GM19463 (cell line): ENCODE data around the gene CLPTM1.
"Not testable (repeated sequence)": the region's sequence is repeated elsewhere in the genome, so short reads cannot be mapped to it uniquely, and the experiment has no call there.

Experiments used
- ATAC-seq: cut with Tn5 transposase; IDR thresholded peaks from one replicate; pipeline ENCODE4 v1.9.1; 2021; ENCODE audit warnings: mild to moderate bottlenecking, moderate library complexity; ENCODE audit not compliant: unreplicated experiment

Gene CLPTM1, protein sequence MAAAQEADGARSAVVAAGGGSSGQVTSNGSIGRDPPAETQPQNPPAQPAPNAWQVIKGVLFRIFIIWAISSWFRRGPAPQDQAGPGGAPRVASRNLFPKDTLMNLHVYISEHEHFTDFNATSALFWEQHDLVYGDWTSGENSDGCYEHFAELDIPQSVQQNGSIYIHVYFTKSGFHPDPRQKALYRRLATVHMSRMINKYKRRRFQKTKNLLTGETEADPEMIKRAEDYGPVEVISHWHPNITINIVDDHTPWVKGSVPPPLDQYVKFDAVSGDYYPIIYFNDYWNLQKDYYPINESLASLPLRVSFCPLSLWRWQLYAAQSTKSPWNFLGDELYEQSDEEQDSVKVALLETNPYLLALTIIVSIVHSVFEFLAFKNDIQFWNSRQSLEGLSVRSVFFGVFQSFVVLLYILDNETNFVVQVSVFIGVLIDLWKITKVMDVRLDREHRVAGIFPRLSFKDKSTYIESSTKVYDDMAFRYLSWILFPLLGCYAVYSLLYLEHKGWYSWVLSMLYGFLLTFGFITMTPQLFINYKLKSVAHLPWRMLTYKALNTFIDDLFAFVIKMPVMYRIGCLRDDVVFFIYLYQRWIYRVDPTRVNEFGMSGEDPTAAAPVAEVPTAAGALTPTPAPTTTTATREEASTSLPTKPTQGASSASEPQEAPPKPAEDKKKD

DNA sequence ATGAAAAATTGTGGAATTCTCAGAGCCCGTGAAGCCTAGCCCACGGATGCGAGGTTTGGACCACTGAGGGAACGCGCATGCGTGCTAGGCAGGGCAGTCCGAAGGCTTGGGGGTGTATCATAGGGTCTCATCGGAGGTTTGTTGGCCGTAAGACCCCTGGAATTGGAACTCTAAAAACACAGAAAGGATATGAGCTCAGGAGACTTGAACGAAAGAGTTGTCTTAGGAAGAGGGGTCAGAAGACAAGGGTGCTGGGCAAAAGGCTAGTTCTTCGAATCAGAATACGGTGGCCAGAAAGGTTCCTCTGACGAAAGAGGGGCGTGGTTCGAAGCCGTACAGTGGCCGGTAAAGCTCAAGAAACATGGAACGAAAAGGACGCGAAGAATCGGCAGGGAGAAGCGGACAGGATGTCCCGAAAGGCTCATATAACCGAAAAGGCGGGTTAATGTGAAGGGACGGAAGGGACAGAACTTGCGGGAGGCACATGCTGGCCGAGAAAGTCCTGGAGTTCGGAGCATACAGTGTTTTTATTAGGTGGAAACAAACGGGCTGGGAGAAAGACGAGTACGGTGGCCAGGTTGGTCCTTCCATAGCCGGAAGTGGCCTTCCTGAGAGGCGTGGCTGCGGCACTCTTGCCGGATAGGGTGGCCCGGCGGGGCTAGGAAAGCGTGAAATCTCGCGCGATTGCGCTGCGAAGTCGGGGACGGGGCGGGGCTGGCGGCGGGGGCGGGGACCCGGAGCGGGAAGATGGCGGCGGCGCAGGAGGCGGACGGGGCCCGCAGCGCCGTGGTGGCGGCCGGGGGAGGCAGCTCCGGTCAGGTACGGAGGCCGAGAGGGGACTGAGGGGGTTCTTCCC, at the start of gene CLPTM1:
CLPTM1 (plus strand) TSS at position 732 of the 856 bp plus-strand sequence; CDS start at position 748, 16 bp downstream.
- peak; percentile 85 for ATAC-seq

DNA sequence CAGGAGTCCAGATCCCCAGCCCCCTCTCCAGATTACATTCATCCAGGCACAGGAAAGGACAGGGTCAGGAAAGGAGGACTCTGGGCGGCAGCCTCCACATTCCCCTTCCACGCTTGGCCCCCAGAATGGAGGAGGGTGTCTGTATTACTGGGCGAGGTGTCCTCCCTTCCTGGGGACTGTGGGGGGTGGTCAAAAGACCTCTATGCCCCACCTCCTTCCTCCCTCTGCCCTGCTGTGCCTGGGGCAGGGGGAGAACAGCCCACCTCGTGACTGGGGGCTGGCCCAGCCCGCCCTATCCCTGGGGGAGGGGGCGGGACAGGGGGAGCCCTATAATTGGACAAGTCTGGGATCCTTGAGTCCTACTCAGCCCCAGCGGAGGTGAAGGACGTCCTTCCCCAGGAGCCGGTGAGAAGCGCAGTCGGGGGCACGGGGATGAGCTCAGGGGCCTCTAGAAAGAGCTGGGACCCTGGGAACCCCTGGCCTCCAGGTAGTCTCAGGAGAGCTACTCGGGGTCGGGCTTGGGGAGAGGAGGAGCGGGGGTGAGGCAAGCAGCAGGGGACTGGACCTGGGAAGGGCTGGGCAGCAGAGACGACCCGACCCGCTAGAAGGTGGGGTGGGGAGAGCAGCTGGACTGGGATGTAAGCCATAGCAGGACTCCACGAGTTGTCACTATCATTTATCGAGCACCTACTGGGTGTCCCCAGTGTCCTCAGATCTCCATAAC, 49.6 kb upstream of the CLPTM1 start, which contains the start of gene APOE:
APOE (plus strand) TSS at position 360 of the 724 bp plus-strand sequence. CDS start 829 bp downstream, outside the sequence.
- ATAC-seq, result no peak

DNA sequence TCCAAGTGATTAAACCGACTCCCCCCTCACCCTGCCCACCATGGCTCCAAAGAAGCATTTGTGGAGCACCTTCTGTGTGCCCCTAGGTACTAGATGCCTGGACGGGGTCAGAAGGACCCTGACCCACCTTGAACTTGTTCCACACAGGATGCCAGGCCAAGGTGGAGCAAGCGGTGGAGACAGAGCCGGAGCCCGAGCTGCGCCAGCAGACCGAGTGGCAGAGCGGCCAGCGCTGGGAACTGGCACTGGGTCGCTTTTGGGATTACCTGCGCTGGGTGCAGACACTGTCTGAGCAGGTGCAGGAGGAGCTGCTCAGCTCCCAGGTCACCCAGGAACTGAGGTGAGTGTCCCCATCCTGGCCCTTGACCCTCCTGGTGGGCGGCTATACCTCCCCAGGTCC, 47.6 kb upstream of the CLPTM1 start:
- ATAC-seq, result no peak

DNA sequence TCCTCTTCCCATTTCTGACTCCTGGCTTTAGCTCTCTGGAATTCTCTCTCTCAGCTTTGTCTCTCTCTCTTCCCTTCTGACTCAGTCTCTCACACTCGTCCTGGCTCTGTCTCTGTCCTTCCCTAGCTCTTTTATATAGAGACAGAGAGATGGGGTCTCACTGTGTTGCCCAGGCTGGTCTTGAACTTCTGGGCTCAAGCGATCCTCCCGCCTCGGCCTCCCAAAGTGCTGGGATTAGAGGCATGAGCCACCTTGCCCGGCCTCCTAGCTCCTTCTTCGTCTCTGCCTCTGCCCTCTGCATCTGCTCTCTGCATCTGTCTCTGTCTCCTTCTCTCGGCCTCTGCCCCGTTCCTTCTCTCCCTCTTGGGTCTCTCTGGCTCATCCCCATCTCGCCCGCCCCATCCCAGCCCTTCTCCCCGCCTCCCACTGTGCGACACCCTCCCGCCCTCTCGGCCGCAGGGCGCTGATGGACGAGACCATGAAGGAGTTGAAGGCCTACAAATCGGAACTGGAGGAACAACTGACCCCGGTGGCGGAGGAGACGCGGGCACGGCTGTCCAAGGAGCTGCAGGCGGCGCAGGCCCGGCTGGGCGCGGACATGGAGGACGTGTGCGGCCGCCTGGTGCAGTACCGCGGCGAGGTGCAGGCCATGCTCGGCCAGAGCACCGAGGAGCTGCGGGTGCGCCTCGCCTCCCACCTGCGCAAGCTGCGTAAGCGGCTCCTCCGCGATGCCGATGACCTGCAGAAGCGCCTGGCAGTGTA, 46.9 kb upstream of the CLPTM1 start:
- ATAC-seq, result no peak

DNA sequence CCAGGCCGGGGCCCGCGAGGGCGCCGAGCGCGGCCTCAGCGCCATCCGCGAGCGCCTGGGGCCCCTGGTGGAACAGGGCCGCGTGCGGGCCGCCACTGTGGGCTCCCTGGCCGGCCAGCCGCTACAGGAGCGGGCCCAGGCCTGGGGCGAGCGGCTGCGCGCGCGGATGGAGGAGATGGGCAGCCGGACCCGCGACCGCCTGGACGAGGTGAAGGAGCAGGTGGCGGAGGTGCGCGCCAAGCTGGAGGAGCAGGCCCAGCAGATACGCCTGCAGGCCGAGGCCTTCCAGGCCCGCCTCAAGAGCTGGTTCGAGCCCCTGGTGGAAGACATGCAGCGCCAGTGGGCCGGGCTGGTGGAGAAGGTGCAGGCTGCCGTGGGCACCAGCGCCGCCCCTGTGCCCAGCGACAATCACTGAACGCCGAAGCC, 46.3 kb upstream of the CLPTM1 start:
- ATAC-seq, result no peak

DNA sequence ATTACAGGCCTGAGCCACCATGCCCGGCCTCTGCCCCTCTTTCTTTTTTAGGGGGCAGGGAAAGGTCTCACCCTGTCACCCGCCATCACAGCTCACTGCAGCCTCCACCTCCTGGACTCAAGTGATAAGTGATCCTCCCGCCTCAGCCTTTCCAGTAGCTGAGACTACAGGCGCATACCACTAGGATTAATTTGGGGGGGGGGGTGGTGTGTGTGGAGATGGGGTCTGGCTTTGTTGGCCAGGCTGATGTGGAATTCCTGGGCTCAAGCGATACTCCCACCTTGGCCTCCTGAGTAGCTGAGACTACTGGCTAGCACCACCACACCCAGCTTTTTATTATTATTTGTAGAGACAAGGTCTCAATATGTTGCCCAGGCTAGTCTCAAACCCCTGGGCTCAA, 45.4 kb upstream of the CLPTM1 start:
- no peak for ATAC-seq

DNA sequence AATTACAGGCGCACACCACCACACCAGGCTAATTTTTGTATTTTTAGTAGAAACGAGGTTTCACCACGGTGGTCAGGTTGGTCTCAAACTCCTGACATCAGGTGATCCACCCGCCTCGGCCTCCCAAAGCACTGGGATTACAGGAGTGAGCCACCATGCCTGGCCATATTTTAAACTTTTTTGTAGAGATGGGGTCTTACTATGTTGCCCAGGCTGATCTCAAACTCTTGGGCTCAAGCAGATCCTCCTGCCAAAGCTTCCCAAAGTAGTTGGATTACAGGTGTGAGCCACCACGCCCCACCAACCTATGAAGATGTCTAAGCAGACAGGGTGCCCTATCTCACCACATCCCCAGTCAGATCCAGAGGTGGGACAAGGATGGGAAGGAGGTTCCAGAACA, 43.3 kb upstream of the CLPTM1 start:
- ATAC-seq, result not testable (repeated sequence)

DNA sequence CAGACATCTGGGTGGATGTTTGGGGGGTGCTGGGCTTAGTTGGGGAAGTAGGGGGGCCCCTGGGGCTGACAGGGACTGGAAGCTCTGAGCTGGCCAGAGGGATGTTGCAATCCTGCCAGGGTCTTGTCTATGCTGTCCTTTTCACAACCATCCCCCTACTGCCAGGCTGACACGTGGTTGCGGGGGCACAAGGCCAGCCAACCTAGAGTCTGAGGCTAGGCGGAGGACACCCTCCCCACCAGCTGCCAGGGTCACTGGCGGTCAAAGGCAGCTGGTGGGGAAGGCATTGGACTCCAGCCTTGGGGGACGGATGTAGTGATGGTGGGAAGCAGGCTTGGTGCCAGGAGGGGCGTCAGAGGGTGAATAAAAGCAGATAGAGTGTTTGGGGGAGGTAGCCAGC, 42.3 kb upstream of the CLPTM1 start:
- ATAC-seq, result no peak

DNA sequence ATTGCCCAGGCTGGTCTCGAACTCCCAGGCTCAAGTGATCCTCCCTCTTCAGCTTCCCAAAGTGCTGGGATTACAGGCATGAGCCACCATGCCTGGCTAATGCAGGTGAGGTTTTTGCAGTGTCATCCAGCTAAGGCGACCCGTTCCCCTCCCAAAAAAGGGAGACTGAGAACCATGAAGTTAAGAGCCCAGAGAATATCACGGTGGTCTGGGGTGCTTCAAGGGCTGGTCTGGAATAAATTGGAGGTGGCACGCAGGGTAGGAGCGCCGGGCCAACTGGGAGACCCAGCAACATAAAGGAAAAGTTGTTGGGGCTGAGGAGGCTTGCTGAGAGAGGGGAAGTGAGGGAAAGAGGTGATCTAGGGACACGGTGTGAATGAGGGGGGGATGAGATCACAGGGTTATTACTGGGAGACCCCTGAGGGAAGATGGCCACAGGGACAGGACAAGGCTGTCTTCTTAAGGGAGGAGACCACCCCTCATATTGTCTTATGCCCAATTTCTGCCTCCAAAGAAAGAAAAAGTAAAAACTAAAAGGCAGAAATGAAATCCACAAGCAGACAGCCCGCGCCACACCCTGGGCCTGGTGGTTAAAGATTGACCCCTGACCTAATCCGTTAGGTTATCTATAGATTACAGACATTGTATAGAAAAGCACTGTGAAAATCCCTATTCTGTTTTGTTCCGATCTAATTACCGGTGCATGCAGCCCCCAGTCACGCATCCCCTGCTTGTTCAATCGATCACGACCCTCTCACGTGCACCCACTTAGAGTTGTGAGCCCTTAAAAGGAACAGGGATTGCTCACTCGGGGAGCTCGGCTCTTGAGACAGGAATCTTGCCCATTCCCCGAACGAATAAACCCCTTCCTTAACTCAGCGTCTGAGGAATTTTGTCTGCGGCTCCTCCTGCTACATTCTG, 41.4 kb upstream of the CLPTM1 start:
- ATAC-seq, result not testable (repeated sequence)

DNA sequence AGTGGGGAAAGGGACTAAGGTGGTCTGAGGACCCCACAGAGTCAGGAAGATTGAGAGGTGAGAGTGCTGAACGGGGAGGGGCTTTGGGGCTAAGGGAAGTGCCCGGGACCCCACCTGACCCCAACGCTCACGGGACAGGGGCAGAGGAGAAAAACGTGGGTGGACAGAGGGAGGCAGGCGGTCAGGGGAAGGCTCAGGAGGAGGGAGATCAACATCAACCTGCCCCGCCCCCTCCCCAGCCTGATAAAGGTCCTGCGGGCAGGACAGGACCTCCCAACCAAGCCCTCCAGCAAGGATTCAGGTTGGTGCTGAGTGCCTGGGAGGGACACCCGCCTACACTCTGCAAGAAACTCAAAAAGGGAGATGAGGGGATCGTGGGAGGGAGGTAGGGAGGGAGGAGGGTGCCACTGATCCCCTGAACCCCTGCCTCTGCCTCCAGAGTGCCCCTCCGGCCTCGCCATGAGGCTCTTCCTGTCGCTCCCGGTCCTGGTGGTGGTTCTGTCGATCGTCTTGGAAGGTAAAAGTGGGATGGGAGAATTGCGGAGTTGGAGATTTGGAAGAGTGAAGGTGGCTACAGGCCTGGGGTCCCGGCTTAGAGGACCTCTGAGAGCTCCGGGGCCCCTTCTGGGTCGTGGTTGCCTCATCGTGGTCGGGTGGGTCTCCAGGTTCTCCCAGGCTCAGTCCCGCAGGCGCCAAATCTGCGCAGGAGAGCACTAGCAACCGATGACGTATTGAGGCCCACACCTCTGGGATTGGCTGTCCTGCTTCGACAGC, 40.6 kb upstream of the CLPTM1 start, which contains the start of gene APOC1:
APOC1 (plus strand) TSS at position 176 of the 774 bp plus-strand sequence; CDS start at position 460, 284 bp downstream.
- ATAC-seq, result peak; percentile 97

DNA sequence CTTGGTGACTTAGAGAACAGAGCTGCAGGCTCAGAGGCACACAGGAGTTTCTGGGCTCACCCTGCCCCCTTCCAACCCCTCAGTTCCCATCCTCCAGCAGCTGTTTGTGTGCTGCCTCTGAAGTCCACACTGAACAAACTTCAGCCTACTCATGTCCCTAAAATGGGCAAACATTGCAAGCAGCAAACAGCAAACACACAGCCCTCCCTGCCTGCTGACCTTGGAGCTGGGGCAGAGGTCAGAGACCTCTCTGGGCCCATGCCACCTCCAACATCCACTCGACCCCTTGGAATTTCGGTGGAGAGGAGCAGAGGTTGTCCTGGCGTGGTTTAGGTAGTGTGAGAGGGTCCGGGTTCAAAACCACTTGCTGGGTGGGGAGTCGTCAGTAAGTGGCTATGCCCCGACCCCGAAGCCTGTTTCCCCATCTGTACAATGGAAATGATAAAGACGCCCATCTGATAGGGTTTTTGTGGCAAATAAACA, 30.9 kb upstream of the CLPTM1 start:
- no peak for ATAC-seq

DNA sequence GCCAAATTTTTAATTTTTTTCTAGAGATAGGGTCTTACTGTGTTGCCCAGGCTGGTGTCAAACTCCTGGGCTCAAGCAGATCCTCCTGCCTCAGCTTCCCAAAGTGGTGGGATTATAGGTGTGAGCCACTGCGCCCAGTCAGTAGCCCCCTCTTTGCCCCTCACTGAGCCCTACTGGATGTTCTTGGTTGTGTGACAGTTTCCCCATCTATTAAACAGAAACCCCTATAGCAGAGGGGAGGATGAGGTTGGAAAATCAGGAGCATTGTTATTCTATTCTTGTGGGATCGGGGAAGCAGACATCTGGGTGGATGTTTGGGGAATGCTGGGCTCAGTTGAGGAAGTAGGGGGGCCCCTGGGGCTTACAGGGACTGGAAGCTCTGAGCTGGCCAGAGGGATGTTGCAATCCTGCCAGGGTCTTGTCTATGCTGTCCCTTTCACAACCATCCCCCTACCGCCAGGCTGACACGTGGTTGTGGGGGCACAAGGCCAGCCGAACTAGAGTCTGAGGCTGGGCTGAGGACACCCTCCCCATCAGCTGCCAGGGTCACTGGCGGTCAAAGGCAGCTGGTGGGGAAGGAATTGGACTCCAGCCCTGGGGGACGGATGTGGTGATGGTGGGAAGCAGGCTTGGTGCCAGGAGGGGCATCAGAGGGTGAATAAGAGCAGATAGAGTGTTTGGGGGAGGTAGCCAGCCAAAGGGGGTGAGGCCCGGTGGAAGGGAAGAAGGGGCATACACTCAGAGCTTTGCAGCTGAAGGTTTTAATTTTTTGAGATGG, 29.9 kb upstream of the CLPTM1 start:
- ATAC-seq, result no peak

DNA sequence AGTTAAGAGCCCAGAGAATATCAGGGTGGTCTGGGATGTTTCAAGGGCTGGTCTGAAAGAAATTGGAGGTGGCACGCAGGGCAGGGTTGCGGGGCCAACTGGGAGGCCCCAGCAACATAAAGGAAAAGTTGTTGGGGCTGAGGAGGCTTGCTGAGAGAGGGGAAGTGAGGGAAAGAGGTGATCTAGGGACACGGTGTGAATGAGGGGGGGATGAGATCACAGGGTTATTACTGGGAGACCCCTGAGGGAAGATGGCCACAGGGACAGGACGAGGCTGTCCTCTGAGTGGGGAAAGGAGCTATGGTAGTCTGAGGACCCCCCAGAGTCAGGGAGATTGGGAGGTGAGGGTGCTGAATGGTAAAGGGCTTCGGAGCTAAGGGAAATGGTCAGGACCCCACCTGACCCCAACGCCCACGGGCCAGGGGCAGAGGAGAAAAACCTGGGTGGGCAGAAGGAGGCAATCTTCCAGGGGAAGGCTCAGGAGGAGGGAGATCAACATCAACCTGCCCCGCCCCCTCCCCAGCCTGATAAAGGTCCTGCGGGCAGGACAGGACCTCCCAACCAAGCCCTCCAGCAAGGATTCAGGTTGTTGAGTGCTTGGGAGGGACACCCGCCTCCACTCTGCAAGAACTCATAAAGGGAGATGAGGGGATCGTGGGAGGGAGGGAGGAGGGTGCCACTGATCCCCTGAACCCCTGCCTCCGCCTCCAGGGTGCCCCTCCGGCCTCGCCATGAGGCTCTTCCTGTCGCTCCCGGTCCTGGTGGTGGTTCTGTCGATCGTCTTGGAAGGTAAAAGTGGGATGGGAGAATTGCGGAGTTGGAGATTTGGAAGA, 28.7 kb upstream of the CLPTM1 start:
- ATAC-seq, result not testable (repeated sequence)

DNA sequence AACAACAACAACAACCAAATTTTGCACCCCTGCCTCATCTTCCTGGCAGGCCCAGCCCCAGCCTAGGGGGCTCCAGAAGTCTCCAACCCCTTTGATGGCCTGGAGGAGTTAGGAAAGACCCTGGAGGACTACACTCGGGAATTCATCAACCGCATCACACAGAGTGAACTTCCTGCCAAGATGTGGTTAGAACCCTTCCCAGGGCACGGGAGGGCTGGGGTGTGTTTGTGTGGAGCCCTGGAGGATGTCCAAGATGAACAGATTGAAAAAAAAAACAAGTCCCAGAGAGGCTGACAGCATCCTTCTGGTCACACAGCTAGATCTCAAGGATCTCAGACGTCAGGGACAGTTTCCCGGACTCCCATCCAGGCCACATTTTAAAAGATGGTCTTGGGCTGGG, 27.4 kb upstream of the CLPTM1 start:
- no peak for ATAC-seq

DNA sequence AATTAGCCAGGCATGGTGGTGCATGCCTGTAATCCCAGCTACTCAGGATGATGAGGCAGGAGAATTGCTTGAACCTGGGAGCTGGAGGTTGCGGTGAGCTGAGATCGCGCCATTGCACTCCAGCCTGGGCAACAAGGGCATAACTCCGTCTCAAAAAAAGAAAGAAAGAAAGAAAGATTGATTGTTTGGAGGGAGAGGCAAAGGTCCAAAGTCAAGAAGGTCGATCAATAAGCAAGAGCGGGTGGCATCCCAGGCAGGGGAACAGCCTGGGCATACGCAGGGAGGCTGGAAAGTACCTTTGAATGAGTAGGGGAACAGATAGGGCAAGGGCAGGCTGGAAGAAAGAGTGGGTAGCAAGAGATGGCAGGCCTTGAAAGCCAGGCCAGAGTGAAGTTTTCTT, 25.1 kb upstream of the CLPTM1 start:
- ATAC-seq, result no peak

DNA sequence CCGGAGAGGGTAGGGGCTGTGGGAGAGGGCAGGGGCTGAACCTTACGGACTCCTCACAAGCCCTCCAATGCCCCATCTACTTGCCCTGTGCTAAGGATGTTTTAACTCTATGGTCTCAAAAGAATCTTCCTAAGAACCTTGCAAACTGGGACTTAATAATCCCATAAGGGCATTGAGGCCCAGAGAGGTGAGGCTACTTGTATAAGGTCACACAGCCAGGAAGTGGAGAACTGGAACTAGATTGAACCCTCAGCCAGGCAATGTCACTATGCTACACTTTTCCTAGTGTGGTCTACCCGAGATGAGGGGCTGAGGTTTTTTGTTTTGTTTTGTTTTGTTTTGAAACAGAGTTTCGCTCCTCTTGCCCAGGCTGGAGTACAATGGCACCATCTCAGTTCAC, 23.6 kb upstream of the CLPTM1 start:
- ATAC-seq, result no peak
